T-helper 17 cell (primary cell): ENCODE measurements around the gene LRP11. TPM values are rescaled to one million over a fixed set of nuclear protein-coding genes. Genes with fewer than 3 reads are reported as not detected.
"Not testable (repeated sequence)": the region's sequence is repeated elsewhere in the genome, so short reads cannot be mapped to it uniquely, and the experiment has no call there.

Source experiments
- ATAC-seq: fragments of 150-1000 bp; cut with Tn5 transposase; 2 replicates; pipeline ENCODE4 v1.10.0; 2021; ENCODE audit warnings: mild to moderate bottlenecking, moderate library complexity
- DNase-seq, 3 donors: peaks; one replicate each; pipeline versions ENCODE4 v3.0.0 to v3.0.0-alpha.2; 2020 to 2021
- H3K9me3 ChIP-seq: one replicate; pipeline ENCODE4 v1.7.0; 2013; ENCODE audit warnings: low read length, mild to moderate bottlenecking; ENCODE audit not compliant: control insufficient read depth, poor library complexity, severe bottlenecking
- H3K27ac Mint-ChIP-seq: one replicate; pipeline ENCODE4 v1.8.0; 2022; ENCODE audit warnings: mild to moderate bottlenecking, moderate library complexity, mixed read lengths
- H3K27me3 Mint-ChIP-seq: one replicate; pipeline ENCODE4 v1.8.0; 2022; ENCODE audit warnings: mixed read lengths
- H3K36me3 Mint-ChIP-seq: one replicate; pipeline ENCODE4 v1.8.0; 2022; ENCODE audit warnings: low read depth, mixed read lengths
- H3K4me1 Mint-ChIP-seq: one replicate; pipeline ENCODE4 v1.8.0; 2022; ENCODE audit warnings: mild to moderate bottlenecking, mixed read lengths
- H3K4me3 Mint-ChIP-seq: one replicate; pipeline ENCODE4 v1.8.0; 2022; ENCODE audit warnings: mild to moderate bottlenecking, moderate library complexity, mixed read lengths
- total RNA-seq, 4 donors: library from RNA in 2 of 4; stranded (reverse) in 2 of 4; gene quantifications; one replicate each; pipeline ENCODE4 v1.2.3 and lab custom pipeline; 2022 to 2026

LRP11 gene
- total RNA-seq, 2 donors from 2014 or later: 1.8 to 2.5 TPM

GRCh38 chr6:149872233-149872632 is 8.1 kb upstream of the LRP11 start:
- ATAC-seq (no peak), DNase-seq (no peak)
- peaks cover 6% of the 10 kb centered on the region for H3K36me3 Mint-ChIP-seq
- H3K9me3 ChIP-seq: no peaks in the 10 kb centered on the region
- H3K4me3 Mint-ChIP-seq: no peak overlapping the region
- H3K27ac Mint-ChIP-seq: no peak overlapping the region
- H3K4me1 Mint-ChIP-seq: peaks cover 3% of the 10 kb centered on the region
- H3K27me3 Mint-ChIP-seq: peaks cover 26% of the 10 kb centered on the region

GRCh38 chr6:149871182-149871581 is 7.0 kb upstream of the LRP11 start:
- Mint-ChIP-seq H3K27me3 (peaks cover 17% of the 10 kb centered on the region), H3K27ac (no peak overlapping the region), H3K36me3 (peaks cover 6% of the 10 kb centered on the region), H3K4me3 (no peak overlapping the region), H3K4me1 (peaks cover 3% of the 10 kb centered on the region)
- H3K9me3 ChIP-seq: no peaks in the 10 kb centered on the region
- DNase-seq: no peak
- no peak for ATAC-seq

- Mint-ChIP-seq H3K4me1 (peaks cover 6% of the 10 kb centered on the region), H3K36me3 (peaks cover 6% of the 10 kb centered on the region), H3K27me3 (peaks cover 10% of the 10 kb centered on the region), H3K4me3 (peak overlapping the region; percentile 4), H3K27ac (no peak overlapping the region)
- H3K9me3 ChIP-seq: no peaks in the 10 kb centered on the region
- ATAC-seq (no peak), DNase-seq (no peak)
These were observed 5.2 kb upstream of the LRP11 start for GRCh38 chr6:149869275-149869892.

- Mint-ChIP-seq H3K4me1 (peaks cover 6% of the 10 kb centered on the region), H3K36me3 (peaks cover 2% of the 10 kb centered on the region)
- no peak for ATAC-seq
These were observed 3.9 kb upstream of the LRP11 start for GRCh38 chr6:149867876-149868640.

GRCh38 chr6:149864578-149865535 is 698 bp upstream of the LRP11 start:
- Mint-ChIP-seq H3K4me1 (peaks cover 17% of the 10 kb centered on the region), H3K27me3 (peaks cover 7% of the 10 kb centered on the region), H3K36me3 (no peaks in the 10 kb centered on the region), H3K27ac (no peak overlapping the region), H3K4me3 (peak overlapping the region; percentile 73)
- no peaks in the 10 kb centered on the region for H3K9me3 ChIP-seq
- DNase-seq (no peak), ATAC-seq (peak; percentile 29)

More at GRCh38 chr6:149867876-149868640, 3.9 kb upstream of the LRP11 start:
- Mint-ChIP-seq H3K27ac (no peak overlapping the region), H3K27me3 (no peaks in the 10 kb centered on the region), H3K4me3 (no peak overlapping the region)
- no peak for DNase-seq
- H3K9me3 ChIP-seq: no peaks in the 10 kb centered on the region

- peak overlapping the region; percentile 88 for H3K4me3 Mint-ChIP-seq
- H3K36me3 Mint-ChIP-seq: no peaks in the 10 kb centered on the region
- peaks cover 7% of the 10 kb centered on the region for H3K27me3 Mint-ChIP-seq
- no peaks in the 10 kb centered on the region for H3K9me3 ChIP-seq
- H3K27ac Mint-ChIP-seq: no peak overlapping the region
- DNase-seq: no peak
- ATAC-seq: peak; percentile 14
- peaks cover 14% of the 10 kb centered on the region for H3K4me1 Mint-ChIP-seq
These were observed 1.0 kb downstream of the LRP11 start for GRCh38 chr6:149862922-149863697.

- H3K36me3 Mint-ChIP-seq, H3K9me3 ChIP-seq, DNase-seq, ATAC-seq, H3K27me3 Mint-ChIP-seq, H3K27ac Mint-ChIP-seq: not testable (repeated sequence)
- H3K4me3 Mint-ChIP-seq: peak overlapping the region; percentile 71
- H3K4me1 Mint-ChIP-seq: peaks cover 14% of the 10 kb centered on the region
These were observed 1.8 kb downstream of the LRP11 start for GRCh38 chr6:149862424-149862738.

- peaks cover 14% of the 10 kb centered on the region for H3K4me1 Mint-ChIP-seq
- H3K36me3 Mint-ChIP-seq: no peaks in the 10 kb centered on the region
- ATAC-seq: no peak
- DNase-seq: no peak
- peak overlapping the region; percentile 71 for H3K4me3 Mint-ChIP-seq
- no peaks in the 10 kb centered on the region for H3K9me3 ChIP-seq
- H3K27me3 Mint-ChIP-seq: peaks cover 7% of the 10 kb centered on the region
- H3K27ac Mint-ChIP-seq: no peak overlapping the region
These were observed 2.3 kb downstream of the LRP11 start for GRCh38 chr6:149861603-149862423.

GRCh38 chr6:149860834-149861602 is 3.1 kb downstream of the LRP11 start:
- Mint-ChIP-seq H3K27ac (no peak overlapping the region), H3K36me3 (no peaks in the 10 kb centered on the region), H3K4me3 (no peak overlapping the region), H3K4me1 (peaks cover 16% of the 10 kb centered on the region), H3K27me3 (peaks cover 7% of the 10 kb centered on the region)
- DNase-seq: no peak
- no peak for ATAC-seq
- H3K9me3 ChIP-seq: no peaks in the 10 kb centered on the region

- no peak overlapping the region for H3K27ac Mint-ChIP-seq
These were observed 3.7 kb downstream of the LRP11 start for GRCh38 chr6:149860513-149860833.

GRCh38 chr6:149859938-149860337 is 4.2 kb downstream of the LRP11 start:
- Mint-ChIP-seq H3K27me3 (peaks cover 7% of the 10 kb centered on the region), H3K36me3 (no peaks in the 10 kb centered on the region), H3K4me3 (no peak overlapping the region), H3K4me1 (peaks cover 14% of the 10 kb centered on the region), H3K27ac (no peak overlapping the region)
- no peaks in the 10 kb centered on the region for H3K9me3 ChIP-seq
- ATAC-seq: no peak
- DNase-seq: no peak

More at GRCh38 chr6:149860513-149860833, 3.7 kb downstream of the LRP11 start:
- peaks cover 16% of the 10 kb centered on the region for H3K4me1 Mint-ChIP-seq
- H3K36me3 Mint-ChIP-seq: no peaks in the 10 kb centered on the region
- H3K9me3 ChIP-seq: no peaks in the 10 kb centered on the region
- no peak overlapping the region for H3K4me3 Mint-ChIP-seq
- ATAC-seq (no peak), DNase-seq (no peak)
- peaks cover 7% of the 10 kb centered on the region for H3K27me3 Mint-ChIP-seq
